Measurements from ENCODE around the gene PRRG2. TPM values are rescaled to one million over a fixed set of nuclear protein-coding genes. Genes with fewer than 3 reads are reported as not detected.

PRRG2 gene
- total and polyA plus RNA-seq, 2 of the 13 experiments (the other 11 are each of a cell fraction or from before 2014, with no cell fraction given) = 0.66 to 0.82 TPM

GRCh38 chr19:49640113-49640898 lies 59.2 kb downstream of the PRRG2 start, which contains the start of gene RRAS (continued):
- TF ChIP-seq ELK4 (CRISPR knock-in tag; IDR thresholded peaks at IDR 0.05; ENCODE audit: borderline replicate concordance) (no peak), SALL1 (CRISPR knock-in tag; IDR thresholded peaks at IDR 0.05) (peak; percentile 83), ZNF883 (CRISPR knock-in tag; IDR thresholded peaks at IDR 0.05; ENCODE audit: not compliant biosample characterization) (peak; percentile 29), ZNF17 (CRISPR knock-in tag; IDR thresholded peaks at IDR 0.05) (no peak), TERF1 (CRISPR knock-in tag; IDR thresholded peaks at IDR 0.05) (no peak), ARHGAP35 (CRISPR knock-in tag; IDR thresholded peaks at IDR 0.05; ENCODE audit: borderline replicate concordance) (no peak; the same call in 1 of the 2 replicates), U2AF1 (optimal IDR thresholded peaks at IDR 0.05; ENCODE audit: low read depth, low read length) (peak; percentile 86), PCBP1 (IDR thresholded peaks at IDR 0.05; ENCODE audit: borderline replicate concordance, low read depth, low read length) (0 out of 2 replicates have a peak, but pooled peaks have one; percentile 15), ARID3A (IDR thresholded peaks at IDR 0.05; ENCODE audit: low read depth, low read length) (peak; percentile 62; the same call in 1 of the 2 replicates), MAFF (IDR thresholded peaks at IDR 0.05; ENCODE audit: low read depth, low read length) (peak; percentile 24; the same call in 1 of the 2 replicates), ATAD3A (CRISPR knock-in tag; IDR thresholded peaks at IDR 0.05) (no peak), ZNF12 (CRISPR knock-in tag; IDR thresholded peaks at IDR 0.05) (0 out of 2 replicates have a peak, but pooled peaks have one; percentile 31), STAT6 (CRISPR knock-in tag; IDR thresholded peaks at IDR 0.05; ENCODE audit: borderline replicate concordance) (0 out of 2 replicates have a peak, but pooled peaks have one; percentile 22), GZF1 (CRISPR knock-in tag; IDR thresholded peaks at IDR 0.05) (no peak), ASH2L (IDR thresholded peaks at IDR 0.05; ENCODE audit: insufficient read length, low read depth, low read length) (peak; percentile 86), ZNF746 (CRISPR knock-in tag; IDR thresholded peaks at IDR 0.05) (no peak), ZNF3 (CRISPR knock-in tag; IDR thresholded peaks at IDR 0.05) (no peak), MAX (IDR thresholded peaks at IDR 0.05) (peak; percentile 46), FOXA3 (CRISPR knock-in tag; IDR thresholded peaks at IDR 0.05) (peak; percentile 34; the same call in 1 of the 2 replicates), ZNF431 (CRISPR knock-in tag; IDR thresholded peaks at IDR 0.05; ENCODE audit: borderline replicate concordance, low read depth) (no peak), AGO1 (IDR thresholded peaks at IDR 0.05; ENCODE audit: low read depth, low read length, poor library complexity, severe bottlenecking) (no peak), JDP2 (CRISPR knock-in tag; IDR thresholded peaks at IDR 0.05; ENCODE audit: borderline replicate concordance) (no peak), KMT2B (CRISPR knock-in tag; IDR thresholded peaks at IDR 0.05) (no peak)

All from HepG2 (cell line).